ENCODE measurements around the gene RIMBP3C. TPM values are rescaled to one million over a fixed set of nuclear protein-coding genes. Genes with fewer than 3 reads are reported as not detected.
"Not testable (repeated sequence)": the region's sequence is repeated elsewhere in the genome, so short reads cannot be mapped to it uniquely, and the experiment has no call there.

RIMBP3C gene
- total RNA-seq, 2 donors from 2014 or later = 0.04 TPM; not detected in 1

DNA sequence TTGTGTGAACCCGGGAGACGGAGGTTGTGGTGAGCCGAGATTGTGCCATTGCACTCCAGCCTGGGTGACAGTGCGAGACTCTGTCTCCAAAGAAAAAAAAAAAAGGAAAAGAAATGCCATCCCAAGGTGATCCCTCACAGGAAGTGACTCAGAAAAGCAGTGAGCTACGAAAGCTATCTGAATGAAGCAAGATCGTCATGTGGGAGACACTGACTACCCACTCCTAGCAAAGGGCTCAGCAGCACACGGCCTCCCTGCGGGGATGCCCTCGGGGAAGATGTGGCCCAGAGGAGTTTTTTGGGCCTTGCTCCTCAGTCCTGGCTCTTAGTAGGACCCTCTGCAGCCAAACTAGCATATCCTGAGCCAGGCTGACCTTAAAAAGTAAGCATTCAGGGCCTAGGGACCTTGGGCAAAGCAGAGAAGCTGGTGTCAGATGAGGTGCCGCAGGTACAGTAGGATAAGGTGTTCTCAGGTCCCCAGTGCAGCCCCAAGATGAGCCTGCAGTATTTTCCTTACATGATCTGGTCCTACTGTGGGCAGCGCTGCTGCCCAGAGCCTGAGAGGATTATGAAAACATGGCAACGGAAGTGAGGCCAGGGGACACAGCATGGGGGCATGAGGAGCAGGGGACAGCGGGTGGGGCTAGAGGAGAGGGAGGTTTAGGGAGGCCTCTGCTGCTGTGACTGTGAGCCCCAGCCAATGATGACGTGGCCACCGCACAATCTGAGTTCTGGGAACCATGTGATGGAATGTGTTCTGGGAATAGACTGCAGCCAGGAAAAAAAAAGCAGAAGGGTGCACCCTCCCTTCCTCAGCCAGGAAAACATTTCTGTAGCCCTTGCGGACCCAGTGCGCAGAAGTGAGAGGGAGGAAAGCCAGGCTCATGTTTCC lies 6.6 kb downstream of the RIMBP3C start:
- not testable (repeated sequence) for H3K4me3 ChIP-seq; DNase-seq (ENCODE audit: low spot score); H3K27ac ChIP-seq; H3K4me1 ChIP-seq; H3K9me3 ChIP-seq; H3K36me3 ChIP-seq; H3K27me3 ChIP-seq

GRCh38 chr22:21539862-21540261 lies 11.4 kb downstream of the RIMBP3C start:
- not testable (repeated sequence) for H3K9me3 ChIP-seq; DNase-seq (ENCODE audit: low spot score); H3K27ac ChIP-seq

GRCh38 chr22:21532863-21533648 lies 18.2 kb downstream of the RIMBP3C start:
- not testable (repeated sequence) for H3K9me3 ChIP-seq; H3K27ac ChIP-seq; H3K36me3 ChIP-seq; H3K4me1 ChIP-seq; DNase-seq (ENCODE audit: low spot score); H3K4me3 ChIP-seq; H3K27me3 ChIP-seq

More at GRCh38 chr22:21539862-21540261, 11.4 kb downstream of the RIMBP3C start:
- not testable (repeated sequence) for H3K4me3 ChIP-seq, H3K36me3 ChIP-seq, H3K4me1 ChIP-seq, H3K27me3 ChIP-seq

GRCh38 chr22:21531525-21531924 lies 19.7 kb downstream of the RIMBP3C start:
- not testable (repeated sequence) for H3K4me3 ChIP-seq; DNase-seq (ENCODE audit: low spot score); H3K27ac ChIP-seq; H3K4me1 ChIP-seq; H3K27me3 ChIP-seq; H3K36me3 ChIP-seq; H3K9me3 ChIP-seq

DNA sequence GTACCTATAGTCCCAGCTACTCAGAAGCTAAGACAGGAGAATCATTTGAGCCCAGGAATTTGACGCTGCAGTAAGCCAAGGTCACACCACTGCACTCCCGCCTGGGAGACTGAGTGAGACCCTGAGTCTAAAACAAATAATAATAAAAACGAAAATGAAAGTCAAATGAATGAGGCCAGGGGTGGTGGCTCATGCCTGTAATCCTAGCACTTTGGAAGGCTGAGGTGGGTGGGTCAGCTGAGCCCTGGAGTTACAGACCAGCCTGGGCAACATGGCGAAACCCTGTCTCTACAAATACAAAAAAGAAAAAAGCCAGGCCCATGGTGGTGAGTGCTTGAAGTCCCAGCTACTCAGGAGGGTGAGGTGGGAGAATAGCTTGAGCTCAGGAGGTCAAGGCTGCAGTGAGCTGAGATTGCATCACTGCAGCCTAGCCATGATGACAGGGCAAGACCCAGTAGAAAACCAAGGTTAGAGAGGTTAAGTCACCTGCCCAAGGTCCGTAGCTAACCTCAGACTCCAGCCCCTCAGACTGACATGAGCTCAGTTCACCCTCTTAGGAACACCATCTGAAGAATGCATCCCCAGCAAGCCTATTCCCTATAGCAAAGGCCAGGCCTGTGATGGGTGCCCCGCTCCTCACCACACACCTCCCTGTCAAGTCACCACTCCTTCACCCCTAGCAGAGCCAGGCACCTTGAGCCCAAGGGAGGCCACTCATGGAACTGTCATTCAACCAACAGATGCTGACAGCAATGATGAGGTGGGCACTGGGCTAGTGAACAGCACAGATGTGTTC lies 24.4 kb downstream of the RIMBP3C start:
- H3K27ac ChIP-seq; H3K4me3 ChIP-seq; H3K4me1 ChIP-seq; H3K27me3 ChIP-seq; H3K9me3 ChIP-seq; DNase-seq (ENCODE audit: low spot score); H3K36me3 ChIP-seq: not testable (repeated sequence)

GRCh38 chr22:21516970-21517764 lies 34.1 kb downstream of the RIMBP3C start:
- DNase-seq (ENCODE audit: low spot score); H3K36me3 ChIP-seq; H3K9me3 ChIP-seq; H3K4me1 ChIP-seq; H3K27me3 ChIP-seq; H3K27ac ChIP-seq: not testable (repeated sequence)
- peak overlapping the region in 1 of 2 donors; percentile 30 for H3K4me3 ChIP-seq

- not testable (repeated sequence) for H3K27me3 ChIP-seq; H3K27ac ChIP-seq; H3K4me1 ChIP-seq; H3K9me3 ChIP-seq; H3K36me3 ChIP-seq; DNase-seq (ENCODE audit: low spot score)
- H3K4me3 ChIP-seq = peak overlapping the region in 1 of 2 donors; percentile 30
These were observed 34.7 kb downstream of the RIMBP3C start for GRCh38 chr22:21516522-21516921.

- not testable (repeated sequence) for H3K36me3 ChIP-seq; H3K4me1 ChIP-seq; H3K27me3 ChIP-seq; DNase-seq (ENCODE audit: low spot score); H3K9me3 ChIP-seq; H3K4me3 ChIP-seq; H3K27ac ChIP-seq
These were observed 36.0 kb downstream of the RIMBP3C start for GRCh38 chr22:21515234-21515633.

DNA sequence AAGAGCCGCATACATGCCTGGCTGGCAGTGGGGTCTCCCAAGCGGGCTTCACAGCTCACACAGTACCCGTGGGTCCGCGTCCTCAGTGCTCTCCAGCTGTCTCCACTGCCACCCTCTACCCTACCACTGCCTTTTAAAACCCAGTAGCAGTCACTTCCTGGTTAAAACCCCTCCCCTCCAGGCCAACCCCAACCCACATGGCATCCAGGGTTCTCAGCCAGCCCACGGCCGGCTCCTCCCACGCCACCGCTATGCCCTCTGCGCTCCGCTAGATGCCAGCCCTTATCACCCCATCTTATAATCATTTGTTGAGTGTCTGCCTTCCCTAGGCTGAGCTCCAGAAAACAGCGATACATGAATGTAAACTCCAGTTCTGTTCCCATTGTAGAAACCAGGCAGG lies 37.1 kb downstream of the RIMBP3C start:
- not testable (repeated sequence) for H3K27ac ChIP-seq; H3K4me1 ChIP-seq; H3K4me3 ChIP-seq; H3K27me3 ChIP-seq; H3K9me3 ChIP-seq; DNase-seq (ENCODE audit: low spot score); H3K36me3 ChIP-seq

DNA sequence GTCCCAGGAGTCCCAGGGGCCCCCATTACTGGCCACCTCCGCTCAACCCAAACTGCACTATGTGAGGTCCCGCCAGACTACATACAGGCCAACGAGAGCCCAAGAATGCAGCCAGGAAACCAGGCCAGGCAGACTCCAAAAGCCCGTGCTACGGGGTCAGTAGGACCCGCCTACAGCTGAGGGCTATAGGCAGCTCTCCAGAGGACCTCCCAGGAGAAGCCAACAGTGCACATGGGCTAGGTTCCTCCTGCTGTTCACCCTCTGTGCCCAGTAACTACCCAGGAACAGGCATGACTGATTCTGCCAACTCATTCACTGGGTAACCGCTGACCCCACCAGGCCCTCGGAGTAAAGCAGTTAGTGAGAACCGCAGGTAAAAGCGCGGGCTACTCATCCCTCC lies 39.2 kb downstream of the RIMBP3C start:
- not testable (repeated sequence) for H3K36me3 ChIP-seq; H3K4me3 ChIP-seq; DNase-seq (ENCODE audit: low spot score); H3K27ac ChIP-seq; H3K27me3 ChIP-seq; H3K4me1 ChIP-seq; H3K9me3 ChIP-seq

- not testable (repeated sequence) for H3K36me3 ChIP-seq; H3K27me3 ChIP-seq; DNase-seq (ENCODE audit: low spot score); H3K4me3 ChIP-seq; H3K27ac ChIP-seq; H3K4me1 ChIP-seq; H3K9me3 ChIP-seq
These were observed 40.9 kb downstream of the RIMBP3C start for GRCh38 chr22:21510397-21510796.

DNA sequence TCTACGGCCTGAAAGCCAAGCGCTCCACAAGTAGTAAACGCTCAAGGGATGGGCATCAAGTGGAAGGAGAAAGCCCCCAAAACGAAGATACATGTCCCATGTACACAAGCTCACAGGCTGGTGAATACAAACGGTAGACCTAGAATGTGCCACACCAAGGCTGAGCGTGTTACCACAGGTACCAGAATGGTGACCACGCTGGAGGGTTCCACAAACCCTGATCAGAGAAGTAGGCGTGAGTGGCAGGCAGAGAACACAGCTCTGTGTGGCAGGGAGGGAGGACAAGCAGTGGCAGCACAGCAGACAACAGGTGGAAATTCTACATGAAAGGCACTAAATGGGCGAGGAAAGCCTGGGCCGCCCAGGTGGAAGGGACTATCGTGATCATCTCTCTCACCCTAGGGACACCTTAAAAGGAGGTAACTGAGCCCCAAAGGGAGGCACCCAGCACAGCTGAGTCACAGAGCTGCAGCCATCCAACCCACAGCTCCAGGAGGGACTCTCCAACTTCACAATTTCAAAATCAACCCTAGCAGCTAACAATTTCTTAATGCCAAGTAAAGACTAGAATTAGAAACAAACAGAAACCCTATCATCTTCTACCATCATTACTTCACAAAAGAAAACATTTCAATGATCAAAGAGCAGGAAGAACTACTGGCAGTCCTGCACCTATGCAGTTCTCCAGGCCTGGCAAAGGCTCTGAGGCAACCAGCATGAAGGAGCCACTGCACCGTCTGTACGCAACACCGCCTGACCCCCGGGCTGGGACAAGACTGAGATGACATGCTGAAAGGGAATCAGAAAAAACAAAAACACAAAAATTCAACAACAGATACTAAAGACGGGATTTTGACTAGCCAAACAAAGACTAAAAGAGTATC lies 51.4 kb downstream of the RIMBP3C start:
- not testable (repeated sequence) for DNase-seq (ENCODE audit: low spot score); H3K36me3 ChIP-seq; H3K4me1 ChIP-seq; H3K27ac ChIP-seq; H3K4me3 ChIP-seq; H3K27me3 ChIP-seq; H3K9me3 ChIP-seq

- not testable (repeated sequence) for H3K4me1 ChIP-seq; H3K27me3 ChIP-seq; H3K9me3 ChIP-seq; H3K27ac ChIP-seq; H3K4me3 ChIP-seq; DNase-seq (ENCODE audit: low spot score); H3K36me3 ChIP-seq
These were observed 52.8 kb downstream of the RIMBP3C start for GRCh38 chr22:21498489-21498888.
